Upper lobe of right lung (tissue), 1 donor: ENCODE data around the gene PLD5. TPM values are rescaled to one million over a fixed set of nuclear protein-coding genes. Genes with fewer than 3 reads are reported as not detected.
"Not testable (repeated sequence)": the region's sequence is repeated elsewhere in the genome, so short reads cannot be mapped to it uniquely, and the experiment has no call there.

Experiments
- ATAC-seq: fragments of 200-7000 bp; cut with Tn5 transposase; one replicate; pipeline ENCODE4 v1.9.1; 2020; ENCODE audit warnings: mild to moderate bottlenecking, moderate library complexity
- DNase-seq: peaks from one replicate; pipeline ENCODE4 v3.0.0-alpha.2; 2020
- H3K27ac ChIP-seq: fragments of 200-600 bp; one replicate; pipeline ENCODE4 v1.8.0; 2022
- H3K27me3 ChIP-seq: fragments of 200-600 bp; one replicate; pipeline ENCODE4 v1.8.0; 2022; ENCODE audit warnings: mild to moderate bottlenecking
- H3K36me3 ChIP-seq: fragments of 200-600 bp; one replicate; pipeline ENCODE4 v1.8.0; 2022
- H3K4me1 ChIP-seq: fragments of 200-600 bp; one replicate; pipeline ENCODE4 v1.8.0; 2022
- H3K4me3 ChIP-seq: fragments of 200-600 bp; one replicate; pipeline ENCODE4 v1.8.0; 2022; ENCODE audit warnings: mild to moderate bottlenecking
- H3K9me3 ChIP-seq: fragments of 200-600 bp; one replicate; pipeline ENCODE4 v1.8.0; 2022
- CTCF ChIP-seq: fragments of 200-600 bp; IDR thresholded peaks from one replicate; pipeline ENCODE4 v1.8.0; 2022; ENCODE audit warnings: antibody characterized with exemption
- intact Hi-C: fragments of 100-400 bp; cut with DNase I; formaldehyde crosslinking; loops from one replicate; pipeline ENCODE4 v1.11.0; 2022
- total RNA-seq: library from RNA; stranded (reverse); fragmentation: NEBNext Ultra II Directional; extraction: Animal tissue kit (Norgen Biotek cat#: 25700); gene quantifications from one replicate; pipeline ENCODE4 v1.2.1, GENCODE V29; 2021
- donor health status: DM: no; HTN: yes; CAD: no; lungs with severe emphysema.

The PLD5 gene
- total RNA-seq, 1 donor from 2014 or later: 0.87 TPM

GRCh38 chr1:242318140-242318539 is 206.4 kb downstream of the PLD5 start:
- no peak overlapping the region for H3K27ac ChIP-seq
- TF ChIP-seq CTCF: no peak
- H3K4me1 ChIP-seq: no peaks in the 10 kb centered on the region
- no peaks in the 10 kb centered on the region for H3K9me3 ChIP-seq
- ATAC-seq: no peak
- H3K4me3 ChIP-seq: no peak overlapping the region
- DNase-seq: no peak
- intact Hi-C loops: no loop called here
- no peaks in the 10 kb centered on the region for H3K27me3 ChIP-seq
- H3K36me3 ChIP-seq: no peaks in the 10 kb centered on the region

DNA sequence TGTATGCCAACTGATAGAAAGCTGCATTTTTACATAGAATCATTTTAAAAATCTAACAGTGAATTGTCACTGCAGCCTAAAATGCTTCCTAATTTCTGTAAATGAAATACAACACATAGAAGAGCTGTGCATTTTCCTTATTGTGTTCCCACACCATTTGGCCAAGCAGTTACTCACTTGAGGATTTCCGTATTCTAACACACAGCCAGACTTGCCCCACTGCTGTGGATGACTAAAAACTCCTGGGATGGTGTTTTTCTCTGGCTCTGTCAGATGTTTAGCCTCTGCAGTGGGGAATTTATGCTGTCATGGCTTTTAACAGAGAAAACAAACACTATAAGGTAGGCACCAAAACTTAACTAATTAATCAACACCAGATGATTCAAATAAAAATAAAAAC is 209.6 kb downstream of the PLD5 start:
- H3K27me3 ChIP-seq, ATAC-seq, H3K4me3 ChIP-seq, DNase-seq, H3K9me3 ChIP-seq, H3K36me3 ChIP-seq, H3K4me1 ChIP-seq, intact Hi-C loops, H3K27ac ChIP-seq: not testable (repeated sequence)

- H3K27me3 ChIP-seq, H3K36me3 ChIP-seq, DNase-seq, H3K4me3 ChIP-seq, H3K4me1 ChIP-seq, intact Hi-C loops, ATAC-seq, H3K27ac ChIP-seq, H3K9me3 ChIP-seq: not testable (repeated sequence)
Observed at GRCh38 chr1:242314085-242314649, 210.3 kb downstream of the PLD5 start.

GRCh38 chr1:242308681-242309080 is 215.8 kb downstream of the PLD5 start:
- ATAC-seq, H3K9me3 ChIP-seq, H3K36me3 ChIP-seq, H3K4me3 ChIP-seq, H3K27me3 ChIP-seq, H3K27ac ChIP-seq, intact Hi-C loops, DNase-seq, H3K4me1 ChIP-seq: not testable (repeated sequence)

GRCh38 chr1:242293781-242294180 is 230.7 kb downstream of the PLD5 start:
- H3K9me3 ChIP-seq, H3K4me1 ChIP-seq, H3K27me3 ChIP-seq, DNase-seq, intact Hi-C loops, H3K4me3 ChIP-seq, ATAC-seq, H3K36me3 ChIP-seq, H3K27ac ChIP-seq: not testable (repeated sequence)

DNA sequence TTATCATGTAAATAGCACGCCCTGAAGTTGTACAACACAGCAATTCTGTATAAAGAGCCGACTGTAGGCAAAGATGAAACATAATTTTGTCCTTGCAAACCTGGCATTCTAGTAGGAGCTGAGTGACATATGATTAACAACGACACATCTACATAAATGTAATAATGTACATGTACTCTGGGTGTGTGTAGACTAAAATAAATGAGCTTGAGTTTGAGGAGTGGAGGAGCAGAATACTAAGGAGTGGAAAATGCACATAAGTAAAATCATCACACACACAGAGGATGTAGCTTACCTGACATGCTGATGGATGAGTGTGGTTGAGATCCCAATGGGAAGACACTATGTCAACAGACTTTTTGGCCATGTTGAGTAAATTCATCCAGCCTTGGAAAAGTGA is 236.4 kb downstream of the PLD5 start:
- H3K27me3 ChIP-seq, intact Hi-C loops, ATAC-seq, H3K4me1 ChIP-seq, H3K4me3 ChIP-seq, H3K36me3 ChIP-seq, H3K9me3 ChIP-seq, H3K27ac ChIP-seq, DNase-seq: not testable (repeated sequence)

DNA sequence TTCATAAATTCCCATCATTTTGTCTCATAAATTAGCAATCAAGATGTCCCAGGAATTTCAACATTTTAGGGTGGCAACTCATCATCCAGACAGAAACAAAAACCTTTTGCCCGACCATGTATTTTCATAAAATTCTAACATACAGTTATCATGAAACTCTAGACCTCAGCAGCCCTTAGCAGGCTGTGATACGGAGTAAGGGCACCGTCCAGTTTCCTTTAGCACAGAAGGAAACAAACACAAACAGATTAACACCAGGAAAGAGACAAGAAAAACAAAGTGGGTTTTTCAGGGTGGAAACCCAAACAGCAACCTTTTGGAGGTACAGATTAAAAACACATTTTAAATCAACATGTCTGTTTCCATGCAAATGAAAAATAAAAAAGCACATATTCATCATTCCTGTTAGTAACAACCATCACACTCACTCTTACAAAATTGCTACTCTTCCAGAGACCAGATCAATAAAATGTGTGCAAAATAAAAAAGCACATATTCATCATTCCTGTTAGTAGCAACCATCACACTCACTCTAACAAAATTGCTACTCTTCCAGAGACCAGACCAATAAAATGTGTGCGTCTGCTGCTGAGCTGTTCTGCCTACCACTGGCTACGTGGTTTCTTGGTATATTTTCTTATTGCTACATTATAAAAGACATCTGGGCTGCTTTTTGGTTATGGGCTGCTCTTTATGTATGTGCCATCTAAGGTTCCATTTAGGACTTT is 241.6 kb downstream of the PLD5 start:
- ATAC-seq, H3K4me1 ChIP-seq, intact Hi-C loops, H3K9me3 ChIP-seq, H3K27me3 ChIP-seq, H3K36me3 ChIP-seq, DNase-seq, H3K27ac ChIP-seq, H3K4me3 ChIP-seq: not testable (repeated sequence)

- H3K9me3 ChIP-seq, H3K36me3 ChIP-seq, H3K4me1 ChIP-seq, intact Hi-C loops, DNase-seq, ATAC-seq, H3K4me3 ChIP-seq, H3K27ac ChIP-seq, H3K27me3 ChIP-seq: not testable (repeated sequence)
Observed at GRCh38 chr1:242278406-242278805, 246.1 kb downstream of the PLD5 start.

DNA sequence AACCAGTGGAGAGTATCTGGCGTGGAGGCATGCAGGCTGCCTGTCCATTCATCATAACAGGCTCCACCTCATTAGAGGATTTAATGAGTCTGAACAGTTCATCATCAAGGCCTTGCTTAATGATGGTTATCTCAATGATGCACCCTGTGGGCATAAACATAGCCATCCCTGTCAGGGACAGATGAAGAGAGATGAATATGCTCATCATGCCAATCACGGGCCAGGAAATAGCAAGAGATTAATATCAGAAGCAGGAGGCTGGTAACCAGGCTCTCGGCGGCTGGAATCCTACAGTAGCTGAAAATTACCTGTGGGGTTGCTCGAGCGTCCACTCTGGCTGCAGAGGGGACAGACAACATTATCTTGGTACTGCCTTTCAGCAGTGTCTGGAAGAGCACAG is 247.7 kb downstream of the PLD5 start:
- ATAC-seq, H3K27ac ChIP-seq, H3K27me3 ChIP-seq, intact Hi-C loops, H3K36me3 ChIP-seq, H3K9me3 ChIP-seq, DNase-seq, H3K4me3 ChIP-seq, H3K4me1 ChIP-seq: not testable (repeated sequence)

DNA sequence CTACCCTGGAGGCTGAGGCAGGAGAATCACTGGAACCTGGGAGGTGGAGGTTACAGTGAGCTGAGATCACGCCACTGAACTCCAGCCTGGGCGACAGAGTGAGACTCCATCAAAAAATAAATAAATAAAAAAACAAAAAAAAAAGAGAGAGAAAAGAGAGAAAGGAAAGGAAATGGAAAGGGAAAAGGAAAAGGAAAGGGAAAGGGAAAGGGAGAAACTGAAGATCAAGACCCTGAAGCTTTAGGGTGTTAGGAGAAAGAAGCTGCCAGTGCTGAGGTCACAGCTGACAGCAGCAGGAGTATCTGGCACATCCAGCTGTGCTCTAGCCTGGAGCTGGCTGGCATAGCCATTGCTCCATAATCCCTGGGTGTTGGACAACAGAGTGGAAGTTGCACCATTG is 257.5 kb downstream of the PLD5 start:
- H3K9me3 ChIP-seq, H3K27ac ChIP-seq, H3K4me1 ChIP-seq, H3K4me3 ChIP-seq, intact Hi-C loops, ATAC-seq, DNase-seq, H3K36me3 ChIP-seq, H3K27me3 ChIP-seq: not testable (repeated sequence)

DNA sequence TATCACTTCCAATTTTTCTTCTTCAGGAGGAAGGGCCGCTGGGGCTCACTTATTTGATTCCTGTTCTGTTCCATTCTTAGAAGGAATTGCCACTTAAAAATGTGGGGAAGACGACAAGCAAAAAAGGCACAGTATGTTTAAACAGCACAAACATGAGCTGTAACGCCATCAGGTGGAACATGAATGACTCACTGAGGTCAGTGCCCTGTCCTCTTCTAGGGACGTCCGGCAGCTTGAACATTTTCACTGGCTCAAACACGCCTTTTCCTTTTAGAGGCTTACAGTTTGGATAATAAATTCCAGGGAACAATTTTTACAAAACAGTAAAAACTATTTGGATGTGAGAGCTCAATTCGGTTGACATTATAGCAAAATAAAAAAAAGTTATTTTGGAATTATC is 260.1 kb downstream of the PLD5 start:
- H3K4me3 ChIP-seq, DNase-seq, H3K36me3 ChIP-seq, intact Hi-C loops, H3K27ac ChIP-seq, H3K27me3 ChIP-seq, H3K4me1 ChIP-seq, H3K9me3 ChIP-seq, ATAC-seq: not testable (repeated sequence)
